HuH-7.5 (cell line): ENCODE results near the gene ALPK3.
"Not testable (repeated sequence)": the region's sequence is repeated elsewhere in the genome, so short reads cannot be mapped to it uniquely, and the experiment has no call there.

Experiments used
- DNase-seq: peaks from one replicate; pipeline ENCODE4 v3.0.0; 2011; ENCODE audit warnings: low spot score

ALPK3 gene

GRCh38 chr15:84874981-84875699 is 58.0 kb downstream of the ALPK3 start:
- no peak for DNase-seq

GRCh38 chr15:84876269-84876668 is 59.1 kb downstream of the ALPK3 start:
- no peak for DNase-seq

- DNase-seq = not testable (repeated sequence)
Observed at GRCh38 chr15:84877701-84878100, 60.5 kb downstream of the ALPK3 start.

GRCh38 chr15:84878504-84878903 is 61.3 kb downstream of the ALPK3 start:
- DNase-seq = peak; percentile 75

GRCh38 chr15:84879088-84879780 is 62.1 kb downstream of the ALPK3 start:
- no peak for DNase-seq

GRCh38 chr15:84880007-84880406 is 62.9 kb downstream of the ALPK3 start:
- no peak for DNase-seq

GRCh38 chr15:84880822-84881519 is 63.8 kb downstream of the ALPK3 start:
- DNase-seq = no peak

GRCh38 chr15:84881520-84881830 is 64.3 kb downstream of the ALPK3 start:
- no peak for DNase-seq

GRCh38 chr15:84883466-84883865 is 66.3 kb downstream of the ALPK3 start:
- DNase-seq = peak; percentile 84

GRCh38 chr15:84883916-84884781 is 67.0 kb downstream of the ALPK3 start, which contains the start of gene SLC28A1:
SLC28A1 (plus strand) TSS chr15:84884662; CDS start chr15:84887761, 3,099 bp downstream.
- DNase-seq = peak; percentile 60

GRCh38 chr15:84885801-84886200 is 68.6 kb downstream of the ALPK3 start:
- no peak for DNase-seq

- DNase-seq = no peak
Observed at GRCh38 chr15:84886211-84886983, 69.2 kb downstream of the ALPK3 start.

- DNase-seq = no peak
Observed at GRCh38 chr15:84886984-84887299, 69.8 kb downstream of the ALPK3 start.

- no peak for DNase-seq
Observed at GRCh38 chr15:84887938-84888337, 70.8 kb downstream of the ALPK3 start.

GRCh38 chr15:84888639-84889038 is 71.5 kb downstream of the ALPK3 start:
- DNase-seq = no peak

GRCh38 chr15:84889313-84889990 is 72.3 kb downstream of the ALPK3 start:
- DNase-seq = no peak

- no peak for DNase-seq
Observed at GRCh38 chr15:84889991-84890669, 73.0 kb downstream of the ALPK3 start.

GRCh38 chr15:84890670-84891162 is 73.6 kb downstream of the ALPK3 start:
- DNase-seq = no peak

- DNase-seq = no peak
Observed at GRCh38 chr15:84891339-84891738, 74.2 kb downstream of the ALPK3 start.

GRCh38 chr15:84892786-84893307 is 75.7 kb downstream of the ALPK3 start:
- DNase-seq = no peak
